Measurements from ENCODE around the gene HOXB3.

The HOXB3 gene

DNA sequence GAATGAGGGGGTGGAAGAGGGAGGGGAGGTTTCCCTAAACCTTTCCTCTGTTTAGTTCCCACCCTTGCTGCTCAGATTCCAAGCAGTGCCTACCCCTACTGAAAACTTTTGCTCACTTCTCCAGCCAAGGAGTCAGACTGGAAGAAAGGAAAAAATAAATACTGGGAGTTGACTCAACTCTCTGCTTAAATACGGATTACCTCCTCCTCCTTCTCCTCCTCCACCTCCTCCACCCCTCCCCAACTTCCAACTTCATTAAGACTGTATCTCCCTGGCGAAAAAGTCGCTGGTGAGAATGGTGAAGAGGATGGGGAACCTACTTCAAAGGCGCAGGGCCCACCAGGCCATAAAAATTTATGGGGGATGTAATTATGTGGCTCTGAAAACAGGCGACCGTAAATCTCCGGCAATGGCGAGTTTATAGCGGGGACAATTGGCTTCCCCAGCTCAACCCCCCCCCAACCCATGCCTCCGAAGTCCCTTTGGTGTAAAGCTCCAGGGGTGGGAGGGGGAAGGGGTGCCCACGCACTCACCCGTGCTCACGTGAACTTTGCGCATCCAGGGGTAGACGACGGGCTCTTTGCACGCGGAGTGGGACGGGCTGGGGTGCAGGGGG is 12.6 kb downstream of the HOXB3 start:
- DNase-seq (ENCODE audit: insufficient read length) (no peak), FAIRE-seq (no peak)
- TF ChIP-seq POLR2A (IDR thresholded peaks at IDR 0.05; ENCODE audit: low read depth, low read length) (no peak), TAF1 (IDR thresholded peaks at IDR 0.05; ENCODE audit: borderline replicate concordance, low read depth, low read length) (no peak), POLR2AphosphoS5 (IDR thresholded peaks at IDR 0.05; ENCODE audit: low read depth, low read length) (no peak)

- FAIRE-seq (no peak), DNase-seq (ENCODE audit: insufficient read length) (no peak)
- TF ChIP-seq POLR2AphosphoS5 (IDR thresholded peaks at IDR 0.05; ENCODE audit: low read depth, low read length) (no peak), POLR2A (IDR thresholded peaks at IDR 0.05; ENCODE audit: low read depth, low read length) (no peak)
These were observed 13.3 kb downstream of the HOXB3 start for GRCh38 chr17:48576479-48577309.

DNA sequence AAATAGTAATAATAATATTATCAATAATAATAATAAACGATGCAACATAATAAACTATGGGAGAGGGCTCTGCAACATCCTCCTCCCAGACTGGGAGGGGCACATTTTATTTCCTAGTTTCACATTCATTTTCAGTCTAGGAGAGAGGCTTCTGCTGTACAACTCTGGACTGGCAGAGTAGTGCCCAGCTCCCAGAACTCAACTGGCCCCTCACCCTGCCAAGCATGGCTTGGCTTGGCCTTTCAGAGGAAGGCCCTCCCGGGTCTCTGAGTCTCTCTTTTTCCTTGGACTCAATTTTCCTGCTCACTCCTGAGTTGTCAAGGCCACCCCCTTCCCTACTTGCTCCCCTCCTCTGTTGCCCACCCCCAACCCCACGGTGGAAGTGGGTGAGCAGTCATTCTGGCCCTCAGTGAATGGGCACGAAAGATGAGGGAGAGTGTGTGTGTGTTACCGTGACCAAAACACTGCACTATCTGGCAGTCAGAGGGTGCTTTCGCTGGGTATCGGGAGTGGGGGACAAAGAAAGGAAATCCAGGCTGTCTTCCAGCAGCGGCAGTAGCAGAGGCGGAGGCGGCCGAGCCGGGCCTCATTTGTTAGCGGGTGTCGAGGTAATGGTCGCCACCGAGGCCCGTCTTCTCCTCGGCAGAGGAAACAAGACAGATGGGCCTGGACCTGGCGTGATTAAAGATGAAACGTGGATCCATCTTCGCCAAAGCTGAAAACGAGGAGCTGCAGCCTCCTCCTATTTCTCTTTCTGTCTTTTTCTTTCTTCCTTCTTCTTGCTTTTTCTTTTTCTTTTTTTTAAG is 14.2 kb downstream of the HOXB3 start:
- TF ChIP-seq POLR2AphosphoS5 (IDR thresholded peaks at IDR 0.05; ENCODE audit: low read depth, low read length) (no peak), POLR2A (IDR thresholded peaks at IDR 0.05; ENCODE audit: low read depth, low read length) (no peak), TAF1 (IDR thresholded peaks at IDR 0.05; ENCODE audit: borderline replicate concordance, low read depth, low read length) (no peak)
- peak; percentile 48 for FAIRE-seq
- no peak for DNase-seq (ENCODE audit: insufficient read length)

- DNase-seq (ENCODE audit: insufficient read length) (no peak), FAIRE-seq (peak; percentile 9)
- no peak for TF ChIP-seq POLR2AphosphoS5 (IDR thresholded peaks at IDR 0.05; ENCODE audit: low read depth, low read length)
- TF ChIP-seq POLR2A (IDR thresholded peaks at IDR 0.05; ENCODE audit: low read depth, low read length), result no peak
- no peak for TF ChIP-seq TAF1 (IDR thresholded peaks at IDR 0.05; ENCODE audit: borderline replicate concordance, low read depth, low read length)
These were observed 14.9 kb downstream of the HOXB3 start for GRCh38 chr17:48575066-48575582.

DNA sequence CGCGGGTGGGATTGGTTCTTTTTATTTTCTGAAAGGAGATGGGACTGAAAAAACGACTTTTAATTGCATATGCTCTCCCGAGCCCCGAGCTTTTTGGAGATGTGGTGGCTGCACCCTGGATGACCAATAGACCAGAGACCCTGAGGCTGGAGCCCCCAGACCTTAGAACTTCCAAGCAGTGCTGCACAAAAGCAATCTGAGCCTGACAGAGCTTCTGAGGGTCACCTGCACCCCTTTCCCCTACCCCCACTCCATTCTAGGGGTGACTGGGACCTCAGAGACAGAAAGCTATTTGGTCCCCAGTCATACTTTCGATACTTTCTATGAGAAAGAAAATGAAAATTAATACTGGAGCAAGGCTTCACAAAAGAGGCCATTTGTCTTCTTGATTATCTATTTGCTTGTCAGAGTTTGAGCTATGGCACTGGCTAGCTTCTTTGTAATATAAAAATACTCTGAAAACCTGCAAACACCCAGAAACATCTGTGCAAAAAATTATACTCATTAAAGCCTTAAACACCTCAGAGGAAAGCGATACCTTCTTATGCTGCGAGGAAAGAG is 15.5 kb downstream of the HOXB3 start:
- no peak for FAIRE-seq
- DNase-seq (ENCODE audit: insufficient read length), result no peak
- TF ChIP-seq TAF1 (IDR thresholded peaks at IDR 0.05; ENCODE audit: borderline replicate concordance, low read depth, low read length) (no peak), POLR2A (IDR thresholded peaks at IDR 0.05; ENCODE audit: low read depth, low read length) (no peak), POLR2AphosphoS5 (IDR thresholded peaks at IDR 0.05; ENCODE audit: low read depth, low read length) (no peak)

DNA sequence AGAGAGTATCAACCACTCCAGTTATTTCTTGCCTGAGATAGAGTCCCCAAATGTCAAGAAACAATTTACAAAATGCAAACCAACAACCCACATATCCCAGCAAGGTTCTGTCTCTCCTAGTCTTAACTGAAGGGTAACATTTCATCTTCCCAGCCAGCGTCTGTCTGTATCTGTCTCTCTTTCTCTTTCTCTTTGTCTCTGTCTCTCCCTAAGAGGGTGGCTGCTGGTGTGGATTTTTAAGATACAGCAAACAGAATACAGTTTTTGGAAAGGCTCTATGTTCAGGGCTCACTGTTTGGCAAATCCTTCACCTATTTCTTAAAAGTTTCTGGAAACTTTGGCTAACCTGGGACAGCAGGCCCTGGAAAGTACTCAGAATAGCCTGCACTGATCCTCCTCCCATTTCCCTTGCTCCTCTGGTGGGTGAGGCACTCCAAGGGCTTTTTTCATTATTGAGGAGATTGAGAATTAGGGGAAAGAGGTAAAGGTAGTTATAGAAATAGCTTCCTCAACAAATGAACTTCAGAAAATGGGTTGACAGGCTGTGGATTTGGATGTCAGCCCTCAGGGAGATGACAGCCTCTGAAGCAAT is 18.1 kb downstream of the HOXB3 start:
- DNase-seq (ENCODE audit: insufficient read length), result no peak
- TF ChIP-seq POLR2A (IDR thresholded peaks at IDR 0.05; ENCODE audit: low read depth, low read length) (no peak), TAF1 (IDR thresholded peaks at IDR 0.05; ENCODE audit: borderline replicate concordance, low read depth, low read length) (no peak), POLR2AphosphoS5 (IDR thresholded peaks at IDR 0.05; ENCODE audit: low read depth, low read length) (no peak)
- FAIRE-seq, result no peak

GRCh38 chr17:48571024-48571818 is 18.8 kb downstream of the HOXB3 start:
- DNase-seq (ENCODE audit: insufficient read length) (no peak), FAIRE-seq (no peak)
- no peak for TF ChIP-seq POLR2AphosphoS5 (IDR thresholded peaks at IDR 0.05; ENCODE audit: low read depth, low read length)
- TF ChIP-seq TAF1 (IDR thresholded peaks at IDR 0.05; ENCODE audit: borderline replicate concordance, low read depth, low read length), result no peak

DNA sequence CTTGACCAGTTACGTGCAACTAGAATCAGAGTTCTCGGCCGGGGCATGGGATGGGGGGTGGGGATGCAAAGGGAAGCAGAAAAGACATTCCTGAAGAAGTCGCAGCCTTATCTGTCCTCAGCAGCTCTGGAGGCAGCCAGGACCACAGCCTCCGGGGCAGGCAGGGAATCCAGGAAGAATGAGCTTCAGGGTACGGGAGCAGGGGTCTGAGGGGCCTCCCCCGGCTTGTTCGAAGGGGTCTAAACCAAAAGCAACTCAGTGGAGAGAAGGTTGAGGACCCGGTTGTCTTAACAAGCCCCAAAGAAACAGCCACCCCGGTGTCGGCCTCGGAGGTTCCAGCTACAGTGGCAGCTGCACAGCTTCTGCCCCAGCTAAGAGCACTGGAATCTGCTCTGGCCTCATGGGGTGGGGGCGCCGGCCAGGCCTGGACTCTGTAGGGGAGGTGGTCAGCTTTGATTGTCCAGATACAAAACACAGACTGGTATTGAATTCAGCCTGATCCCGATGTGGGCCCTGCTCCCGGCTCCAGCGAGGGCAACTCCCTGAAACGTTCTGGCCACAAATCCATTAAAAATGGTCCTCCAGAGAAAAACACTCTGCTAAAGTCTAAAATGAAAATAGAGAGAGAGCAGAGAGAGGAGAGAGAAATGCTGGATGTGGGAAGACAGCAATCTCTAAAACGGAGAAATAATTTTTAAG is 19.6 kb downstream of the HOXB3 start:
- no peak for TF ChIP-seq POLR2AphosphoS5 (IDR thresholded peaks at IDR 0.05; ENCODE audit: low read depth, low read length)
- no peak for TF ChIP-seq POLR2A (IDR thresholded peaks at IDR 0.05; ENCODE audit: low read depth, low read length)
- no peak for TF ChIP-seq TAF1 (IDR thresholded peaks at IDR 0.05; ENCODE audit: borderline replicate concordance, low read depth, low read length)
- FAIRE-seq (no peak), DNase-seq (ENCODE audit: insufficient read length) (no peak)

DNA sequence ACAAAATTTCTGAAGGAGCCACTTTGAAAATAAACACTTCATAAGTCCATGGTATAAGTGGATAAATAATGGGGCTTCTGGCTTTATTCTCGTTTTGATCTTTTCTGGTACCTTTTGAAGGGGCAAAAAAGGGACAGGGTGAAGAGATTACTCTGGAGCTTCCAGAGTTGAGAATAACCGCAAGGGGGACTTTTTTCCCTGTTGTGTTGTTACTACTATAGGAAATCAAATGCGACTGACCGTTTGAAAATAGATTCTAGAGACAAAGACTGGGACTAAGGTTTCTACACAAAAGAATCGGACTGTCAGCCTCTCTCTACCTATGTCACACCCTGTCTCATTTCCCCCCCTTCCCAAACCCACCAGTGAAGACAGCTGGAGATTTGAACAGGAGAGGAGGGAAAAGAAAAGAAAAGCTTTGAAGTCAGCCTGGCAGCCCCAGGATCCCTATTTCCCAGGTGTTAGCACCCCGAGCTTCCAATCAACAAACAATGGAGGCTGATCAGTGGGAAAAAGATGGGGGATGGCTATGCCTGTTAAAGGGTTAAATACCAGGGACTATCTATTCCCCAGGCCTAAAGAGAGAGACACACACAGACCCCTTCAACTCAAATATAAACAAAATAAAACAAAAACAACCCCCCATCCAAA is 20.2 kb downstream of the HOXB3 start:
- TF ChIP-seq TAF1 (IDR thresholded peaks at IDR 0.05; ENCODE audit: borderline replicate concordance, low read depth, low read length), result no peak
- no peak for TF ChIP-seq POLR2A (IDR thresholded peaks at IDR 0.05; ENCODE audit: low read depth, low read length)
- FAIRE-seq, result no peak
- no peak for DNase-seq (ENCODE audit: insufficient read length)
